ENCODE data around the gene NAPSA. TPM values are rescaled to one million over a fixed set of nuclear protein-coding genes. Genes with fewer than 3 reads are reported as not detected.

Gene NAPSA
- 1 to 10 TPM in 3 of 4 donors, not detected in 1; 1.7 to 3.7 (median 3.5) TPM for total RNA-seq

DNA sequence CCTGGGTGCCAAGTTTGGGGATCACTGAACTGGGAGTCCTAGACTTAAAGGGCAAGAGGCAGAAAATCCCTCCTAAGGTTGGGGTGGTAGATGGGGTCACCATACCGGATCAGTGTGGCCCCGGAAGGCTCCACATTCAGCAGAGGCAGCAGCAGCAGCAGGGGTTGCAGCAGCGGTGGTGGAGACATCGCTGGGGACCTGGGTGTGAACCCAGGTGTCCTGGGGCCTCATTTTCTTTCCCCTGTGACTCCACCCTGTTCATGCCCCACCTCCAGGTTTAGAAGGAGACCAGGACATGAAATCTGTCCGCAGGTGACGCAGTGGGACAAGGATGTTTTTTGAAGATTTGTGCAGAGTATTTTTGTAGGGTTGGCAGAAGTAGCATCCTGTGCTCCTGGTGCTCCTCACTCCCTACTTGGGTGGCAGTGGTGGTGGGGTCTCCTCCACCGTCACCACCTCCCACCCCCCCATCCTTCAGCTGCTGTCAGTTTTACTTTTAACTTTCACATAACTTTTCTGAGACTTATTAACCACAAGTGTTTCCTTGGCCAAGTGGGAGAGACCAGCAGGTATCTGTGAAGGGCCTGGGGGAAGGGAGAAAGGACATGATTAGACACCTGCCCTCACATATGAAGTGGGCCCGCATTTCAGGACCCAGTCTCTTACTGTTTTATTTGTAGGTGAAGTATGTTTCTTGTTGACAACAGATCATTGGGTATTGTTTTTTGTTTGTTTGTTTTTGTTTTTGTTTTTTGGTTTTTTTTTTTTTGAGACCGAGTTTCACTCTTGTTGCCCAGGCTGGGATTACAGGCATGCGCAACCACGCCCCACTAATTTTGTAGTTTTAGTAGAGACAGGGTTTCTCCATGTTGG is at the start of gene NAPSA:
NAPSA (minus strand) TSS at position 206 of the 873 bp plus-strand sequence; CDS start at position 188, 18 bp downstream.
- peaks cover 13% of the 10 kb centered on the region for H3K4me1 ChIP-seq
- H3K36me3 ChIP-seq: no peaks in the 10 kb centered on the region
- no peak for DNase-seq (ENCODE audit: low spot score in 2 of 2)
- no peak for TF ChIP-seq EP300 (IDR thresholded peaks at IDR 0.05)
- no peak for TF ChIP-seq POLR2AphosphoS5 (IDR thresholded peaks at IDR 0.05)
- TF ChIP-seq, protein P1, sequence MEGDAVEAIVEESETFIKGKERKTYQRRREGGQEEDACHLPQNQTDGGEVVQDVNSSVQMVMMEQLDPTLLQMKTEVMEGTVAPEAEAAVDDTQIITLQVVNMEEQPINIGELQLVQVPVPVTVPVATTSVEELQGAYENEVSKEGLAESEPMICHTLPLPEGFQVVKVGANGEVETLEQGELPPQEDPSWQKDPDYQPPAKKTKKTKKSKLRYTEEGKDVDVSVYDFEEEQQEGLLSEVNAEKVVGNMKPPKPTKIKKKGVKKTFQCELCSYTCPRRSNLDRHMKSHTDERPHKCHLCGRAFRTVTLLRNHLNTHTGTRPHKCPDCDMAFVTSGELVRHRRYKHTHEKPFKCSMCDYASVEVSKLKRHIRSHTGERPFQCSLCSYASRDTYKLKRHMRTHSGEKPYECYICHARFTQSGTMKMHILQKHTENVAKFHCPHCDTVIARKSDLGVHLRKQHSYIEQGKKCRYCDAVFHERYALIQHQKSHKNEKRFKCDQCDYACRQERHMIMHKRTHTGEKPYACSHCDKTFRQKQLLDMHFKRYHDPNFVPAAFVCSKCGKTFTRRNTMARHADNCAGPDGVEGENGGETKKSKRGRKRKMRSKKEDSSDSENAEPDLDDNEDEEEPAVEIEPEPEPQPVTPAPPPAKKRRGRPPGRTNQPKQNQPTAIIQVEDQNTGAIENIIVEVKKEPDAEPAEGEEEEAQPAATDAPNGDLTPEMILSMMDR (IDR thresholded peaks at IDR 0.05): no peak
- TF ChIP-seq POLR2A (IDR thresholded peaks at IDR 0.05): no peak
- H3K27ac ChIP-seq: no peak within 1 kb of the TSS
- 83% methylated on average over 11 of the region's 11 CpGs for WGBS
- no peak within 1 kb of the TSS for H3K4me3 ChIP-seq
- no peaks in the 10 kb centered on the region for H3K9me3 ChIP-seq
- no peaks in the 10 kb centered on the region for H3K27me3 ChIP-seq

DNA sequence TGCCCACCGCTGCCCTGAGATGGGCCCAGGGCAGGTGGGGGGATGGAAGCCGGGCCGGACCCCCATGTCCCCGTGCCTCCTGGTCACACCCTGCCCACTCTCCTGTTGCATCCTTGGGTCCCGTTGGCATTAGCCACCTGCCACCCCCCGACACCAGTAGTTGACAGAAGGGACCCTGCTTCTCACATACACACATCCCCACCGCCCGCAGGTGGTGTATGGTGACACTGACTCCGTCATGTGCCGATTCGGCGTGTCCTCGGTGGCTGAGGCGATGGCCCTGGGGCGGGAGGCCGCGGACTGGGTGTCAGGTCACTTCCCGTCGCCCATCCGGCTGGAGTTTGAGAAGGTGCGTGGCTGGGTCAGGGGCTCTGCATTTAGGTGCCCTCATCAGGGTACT is 48.1 kb upstream of the NAPSA start:
- TF ChIP-seq, protein P1 (IDR thresholded peaks at IDR 0.05): no peak
- TF ChIP-seq POLR2A (IDR thresholded peaks at IDR 0.05): no peak
- TF ChIP-seq POLR2AphosphoS5 (IDR thresholded peaks at IDR 0.05): no peak
- TF ChIP-seq EP300 (IDR thresholded peaks at IDR 0.05): no peak
- Histone ChIP-seq H3K9me3 (no peaks in the 10 kb centered on the region), H3K4me3 (no peak overlapping the region), H3K27ac (no peak overlapping the region), H3K4me1 (peaks cover 5% of the 10 kb centered on the region), H3K36me3 (peaks cover 19% of the 10 kb centered on the region), H3K27me3 (peaks cover 22% of the 10 kb centered on the region)
- no peak for DNase-seq (ENCODE audit: low spot score in 2 of 2)
- WGBS: 95% methylated on average over 9 of the region's 21 CpGs

DNA sequence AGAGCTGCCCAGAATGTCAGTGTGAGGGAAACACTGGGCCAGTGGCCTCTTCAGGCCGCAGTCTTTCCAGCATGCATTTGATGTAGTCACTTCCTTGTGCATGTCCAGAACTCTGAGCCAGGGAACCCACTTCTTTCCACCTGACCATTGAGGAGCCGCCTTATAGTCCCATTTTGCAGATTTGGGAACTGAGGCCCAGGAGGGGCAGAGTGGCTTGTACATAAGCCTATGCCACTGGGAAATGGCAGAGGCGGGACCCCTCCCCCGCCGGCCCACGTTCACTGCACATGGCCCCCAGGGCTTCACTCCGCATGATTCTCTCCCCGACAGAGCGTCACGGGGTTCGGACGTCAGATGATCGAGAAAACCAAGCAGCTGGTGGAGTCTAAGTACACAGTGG is 47.7 kb upstream of the NAPSA start:
- Histone ChIP-seq H3K27me3 (peaks cover 18% of the 10 kb centered on the region), H3K9me3 (no peaks in the 10 kb centered on the region), H3K36me3 (peaks cover 20% of the 10 kb centered on the region), H3K4me1 (peaks cover under 1% of the 10 kb centered on the region), H3K4me3 (no peak overlapping the region), H3K27ac (no peak overlapping the region)
- 93% methylated on average over 13 of the region's 13 CpGs for WGBS
- TF ChIP-seq EP300 (IDR thresholded peaks at IDR 0.05): no peak
- TF ChIP-seq POLR2AphosphoS5 (IDR thresholded peaks at IDR 0.05): no peak
- TF ChIP-seq, protein P1 (IDR thresholded peaks at IDR 0.05): no peak
- TF ChIP-seq POLR2A (IDR thresholded peaks at IDR 0.05): no peak
- no peak for DNase-seq (ENCODE audit: low spot score in 2 of 2)

DNA sequence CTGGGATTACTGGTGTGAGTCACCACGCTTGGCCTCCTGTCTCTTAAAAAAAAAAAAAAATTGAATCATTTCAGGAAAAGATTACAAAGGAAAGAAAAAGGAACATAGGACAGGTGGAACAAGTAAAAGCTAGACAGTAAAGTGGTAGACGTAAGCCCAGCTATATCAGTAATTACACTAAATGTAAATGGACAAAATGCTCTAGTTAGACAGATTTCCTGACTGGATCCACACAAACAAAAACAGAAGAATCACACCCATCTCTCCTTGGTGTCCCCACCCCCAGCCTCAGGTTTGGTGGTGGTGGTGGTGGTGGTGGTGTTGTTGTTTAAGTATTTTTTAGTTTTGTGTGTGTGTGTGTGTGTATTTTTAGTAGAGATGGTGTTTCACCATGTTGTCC is 47.0 kb upstream of the NAPSA start:
- Histone ChIP-seq H3K36me3 (peaks cover 20% of the 10 kb centered on the region), H3K4me3 (no peak overlapping the region), H3K27me3 (peaks cover 11% of the 10 kb centered on the region), H3K27ac (no peak overlapping the region), H3K4me1 (no peaks in the 10 kb centered on the region), H3K9me3 (no peaks in the 10 kb centered on the region)
- WGBS: 94% methylated on average over 2 of the region's 2 CpGs
- TF ChIP-seq POLR2A (IDR thresholded peaks at IDR 0.05) (no peak), EP300 (IDR thresholded peaks at IDR 0.05) (no peak)
- DNase-seq (ENCODE audit: low spot score in 2 of 2): no peak

DNA sequence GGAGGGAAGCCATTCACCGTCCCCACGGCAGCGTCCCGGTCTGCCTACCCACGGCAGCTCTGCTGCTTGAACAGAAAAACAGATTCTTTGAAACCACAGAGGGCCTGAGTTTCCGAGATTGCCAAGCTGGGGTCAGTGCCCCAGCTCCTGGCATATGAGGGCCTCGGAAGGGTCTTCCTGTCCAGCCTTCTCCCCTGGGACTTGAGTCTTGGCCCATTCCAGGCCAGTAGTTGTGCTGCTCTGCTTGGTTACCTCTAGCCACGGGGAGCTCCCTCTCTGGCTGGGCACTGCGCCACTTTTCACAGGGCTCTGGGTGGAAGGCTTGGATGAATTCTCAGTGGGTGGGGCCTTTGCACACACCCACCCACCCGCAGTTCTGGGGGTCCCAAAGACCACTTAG is 44.7 kb upstream of the NAPSA start:
- WGBS: 90% methylated on average over 7 of the region's 10 CpGs
- H3K4me1 ChIP-seq: no peaks in the 10 kb centered on the region
- DNase-seq (ENCODE audit: low spot score in 2 of 2): no peak
- no peaks in the 10 kb centered on the region for H3K27me3 ChIP-seq
- no peak overlapping the region for H3K27ac ChIP-seq
- H3K36me3 ChIP-seq: peaks cover 32% of the 10 kb centered on the region
- TF ChIP-seq, protein P1 (IDR thresholded peaks at IDR 0.05): no peak
- TF ChIP-seq POLR2A (IDR thresholded peaks at IDR 0.05): no peak
- no peak for TF ChIP-seq POLR2AphosphoS5 (IDR thresholded peaks at IDR 0.05)
- no peak for TF ChIP-seq EP300 (IDR thresholded peaks at IDR 0.05)
- no peaks in the 10 kb centered on the region for H3K9me3 ChIP-seq
- H3K4me3 ChIP-seq: no peak overlapping the region

Data from suprapubic skin (tissue), 4 donors.